IMR-90 (cell line): ENCODE measurements around the gene TAAR1. TPM values are rescaled to one million over a fixed set of nuclear protein-coding genes. Genes with fewer than 3 reads are reported as not detected.

Experiments
- ATAC-seq: fragments of 200-7000 bp; cut with Tn5 transposase; 2 replicates; pipeline ENCODE4 v1.9.1; 2020; ENCODE audit warnings: low read depth, mild to moderate bottlenecking, moderate library complexity
- BruUV-seq: library from RNA; stranded (reverse); fragments of 400-500 nt; replicated peaks from 2 replicates; lab custom pipeline; 2021; lab: Mats Ljungman, UMichigan
- CTCF ChIA-PET: fragments of 300-600 bp; formaldehyde crosslinking; extraction: SDS; loops from one replicate; lab custom pipeline; 2021; ENCODE audit warnings: antibody characterized with exemption; lab: Yijun Ruan, JAX
- POLR2A ChIA-PET: fragments of 300-600 bp; sonication (Branson Sonifier 250); formaldehyde crosslinking; loops from one replicate; lab custom pipeline; 2022; ENCODE audit warnings: antibody characterized with exemption; ENCODE audit not compliant: unreplicated experiment; lab: Charles Lee
- DNase-seq: peaks from one replicate; pipeline ENCODE4 v3.0.0; 2013
- H2AFZ ChIP-seq: replicated peaks from 2 replicates; pipeline ENCODE3; 2013; ENCODE audit warnings: low read length, mild to moderate bottlenecking; ENCODE audit not compliant: poor library complexity
- H2AK5ac ChIP-seq: 2 replicates; pipeline ENCODE4 v1.6.1; 2013; ENCODE audit warnings: low read depth, low read length, inconsistent platforms
- H2AK9ac ChIP-seq: replicated peaks from 2 replicates; pipeline ENCODE3; 2013; ENCODE audit warnings: mild to moderate bottlenecking, low read depth, low read length, moderate library complexity; ENCODE audit not compliant: poor library complexity
- H2BK120ac ChIP-seq: 2 replicates; pipeline ENCODE4 v1.6.1; 2013; ENCODE audit warnings: low read depth, low read length, inconsistent platforms
- H2BK15ac ChIP-seq: 3 replicates; pipeline ENCODE4 v1.6.1; 2013; ENCODE audit warnings: low read depth, low read length, inconsistent platforms
- H2BK20ac ChIP-seq: 2 replicates; pipeline ENCODE4 v1.6.1; 2013; ENCODE audit warnings: low read depth, mild to moderate bottlenecking, inconsistent platforms, low read length, moderate library complexity
- H2BK5ac ChIP-seq: 2 replicates; pipeline ENCODE4 v1.6.1; 2013; ENCODE audit warnings: mild to moderate bottlenecking, low read depth, low read length, inconsistent platforms; ENCODE audit not compliant: poor library complexity, severe bottlenecking
- H3K14ac ChIP-seq: replicated peaks from 2 replicates; pipeline ENCODE4 v1.6.1; 2013; ENCODE audit warnings: low read depth, low read length, inconsistent platforms
- H3K18ac ChIP-seq: 2 replicates; pipeline ENCODE4 v1.6.1; 2013; ENCODE audit warnings: low read depth, low read length, control low read depth
- H3K23ac ChIP-seq: 2 replicates; pipeline ENCODE4 v1.6.1; 2013; ENCODE audit warnings: low read depth, low read length, inconsistent platforms
- H3K27ac ChIP-seq: 2 replicates; pipeline ENCODE4 v1.5.1; 2013; ENCODE audit warnings: mild to moderate bottlenecking, control low read depth, low read length; ENCODE audit not compliant: insufficient read depth
- H3K27me3 ChIP-seq: 2 replicates; pipeline ENCODE4 v1.6.1; 2013; ENCODE audit warnings: low read length; ENCODE audit not compliant: control insufficient read depth, insufficient read depth
- H3K36me3 ChIP-seq: 2 replicates; pipeline ENCODE4 v1.6.1; 2013; ENCODE audit warnings: low read length, mixed read lengths; ENCODE audit not compliant: control insufficient read depth, insufficient read depth
- H3K4ac ChIP-seq: 2 replicates; pipeline ENCODE4 v1.6.1; 2013; ENCODE audit warnings: low read depth, low read length, inconsistent platforms
- H3K4me1 ChIP-seq: 2 replicates; pipeline ENCODE4 v1.6.1; 2013; ENCODE audit warnings: low read length, mixed read lengths; ENCODE audit not compliant: control insufficient read depth, insufficient read depth
- H3K4me2 ChIP-seq: 2 replicates; pipeline ENCODE4 v1.6.1; 2013; ENCODE audit warnings: low read depth, mild to moderate bottlenecking, control low read depth, low read length, moderate library complexity
- H3K4me3 ChIP-seq: 2 replicates; pipeline ENCODE4 v1.5.1; 2013; ENCODE audit warnings: low read depth, mild to moderate bottlenecking, control low read depth, low read length, moderate library complexity; ENCODE audit not compliant: insufficient read depth
- H3K56ac ChIP-seq: 2 replicates; pipeline ENCODE4 v1.6.1; 2013; ENCODE audit warnings: low read length, inconsistent platforms; ENCODE audit not compliant: insufficient read depth; ENCODE audit errors: extremely low read depth
- H3K79me1 ChIP-seq, 2 experiments: 2 replicates each; pipeline ENCODE4 v1.6.1; 2013; ENCODE audit warnings: low read length in 2 of 2, inconsistent platforms in 1 of 2, low read depth in 1 of 2
- H3K9ac ChIP-seq: 2 replicates; pipeline ENCODE4 v1.6.1; 2013; ENCODE audit warnings: low read depth, low read length, control low read depth
- H3K9me1 ChIP-seq: 2 replicates; pipeline ENCODE4 v1.6.1; 2013; ENCODE audit warnings: low read length, inconsistent platforms; ENCODE audit not compliant: insufficient read depth
- H3K9me3 ChIP-seq: 2 replicates; pipeline ENCODE4 v1.6.1; 2013; ENCODE audit warnings: low read length; ENCODE audit not compliant: control insufficient read depth, insufficient read depth
- H4K20me1 ChIP-seq: 2 replicates; pipeline ENCODE4 v1.6.1; 2013; ENCODE audit warnings: low read length, inconsistent platforms; ENCODE audit not compliant: insufficient read depth
- H4K5ac ChIP-seq: 2 replicates; pipeline ENCODE4 v1.6.1; 2013; ENCODE audit warnings: mild to moderate bottlenecking, low read depth, low read length, control low read depth
- H4K8ac ChIP-seq, 2 experiments: 2 replicates each; pipeline ENCODE4 v1.6.1; 2013; ENCODE audit warnings: low read depth in 2 of 2, low read length in 2 of 2, control low read depth in 1 of 2, inconsistent platforms in 1 of 2
- H4K91ac ChIP-seq: 2 replicates; pipeline ENCODE4 v1.6.1; 2013; ENCODE audit warnings: low read depth, low read length, inconsistent platforms; ENCODE audit not compliant: insufficient read depth
- NFE2L2 ChIP-seq: fragments of 150-350 bp; IDR thresholded peaks from 2 replicates; pipeline ENCODE4 v1.6.1; 2016; ENCODE audit warnings: low read depth, mild to moderate bottlenecking, low read length
- POLR2A ChIP-seq: IDR thresholded peaks from 2 replicates; pipeline ENCODE4 v1.6.1; 2012; ENCODE audit warnings: mild to moderate bottlenecking, low read depth, low read length
- SMC3 ChIP-seq: fragments of 150-350 bp; IDR thresholded peaks from 2 replicates; pipeline ENCODE4 v1.6.1; 2016; ENCODE audit warnings: low read depth, mild to moderate bottlenecking, antibody characterized with exemption, low read length, moderate library complexity
- USF2 ChIP-seq: fragments of 150-350 bp; IDR thresholded peaks from 2 replicates; pipeline ENCODE4 v1.6.1; 2017; ENCODE audit warnings: mild to moderate bottlenecking, antibody characterized with exemption, low read length, low read depth
- whole genome bisulfite sequencing, 2 experiments: methylation state at CpG; one replicate each; pipeline versions ENCODE4 v1.1.5 to v1.1.7; 2013; ENCODE audit warnings: missing lambda C conversion rate in 2 of 2; ENCODE audit not compliant: insufficient read length in 1 of 2; ENCODE audit errors: extremely low coverage in 2 of 2; 5-methylcytosine and 5-hydroxymethylcytosine counted together
- dilution Hi-C: fragments of 300-500 bp; cut with HindIII; formaldehyde crosslinking; loops from one replicate; pipeline ENCODE4 v1.14.3; 2018; ENCODE audit warnings: low sequenced_read_pairs; ENCODE audit not compliant: unreplicated experiment
- in situ Hi-C: fragments of 300-500 bp; cut with MboI; formaldehyde crosslinking; loops from 3 replicates; pipeline ENCODE4 v1.14.3; 2019; ENCODE audit warnings: low sequenced_read_pairs, inconsistent platforms, mixed read lengths
- intact Hi-C: fragments of 100-400 bp; cut with micrococcal nuclease; formaldehyde crosslinking; loops from 2 replicates; pipeline ENCODE4 v1.10.0; 2022
- polyA plus RNA-seq, 3 experiments: library from polyadenylated mRNA; depleted of rRNA; stranded (reverse); fragments of >200 nt; gene quantifications; 2 replicates each; pipeline ENCODE4 v1.2.3, GENCODE V29; 2012; ENCODE audit warnings: low replicate concordance in 1 of 3
- total RNA-seq: library from RNA; depleted of rRNA; stranded (reverse); fragments of >200 nt; gene quantifications from 2 replicates; pipeline ENCODE4 v1.2.3, GENCODE V29; 2012

The TAAR1 gene
- total and polyA plus RNA-seq, 2 of the 4 experiments (the other 2 are of a cell fraction): not detected

- Histone ChIP-seq H3K27me3 (peaks cover 8% of the 10 kb centered on the region; the same call in 1 of the 2 replicates), H3K27ac (no peak overlapping the region), H3K4me2 (no peak overlapping the region), H3K56ac (no peak overlapping the region), H4K91ac (no peak overlapping the region), H2BK120ac (no peak overlapping the region), H3K9me1 (no peaks in the 10 kb centered on the region), H2AFZ (no peak overlapping the region), H3K18ac (no peak overlapping the region), H4K5ac (no peak overlapping the region), H2BK15ac (no peak overlapping the region), H4K8ac (no peak overlapping the region), H2BK20ac (no peak overlapping the region), H2AK9ac (no peak overlapping the region), H3K36me3 (no peaks in the 10 kb centered on the region), H2BK5ac (no peak overlapping the region), H3K9me3 (peaks cover 3% of the 10 kb centered on the region; the same call in 1 of the 2 replicates), H3K14ac (no peak overlapping the region), H3K4ac (no peak overlapping the region), H4K20me1 (no peaks in the 10 kb centered on the region), H3K4me3 (no peak overlapping the region), H3K23ac (no peak overlapping the region), H3K79me1 (no peaks in the 10 kb centered on the region), H3K9ac (no peak overlapping the region), H2AK5ac (no peak overlapping the region), H3K4me1 (peaks cover 2% of the 10 kb centered on the region)
- no TSS peak for BruUV-seq
- DNase-seq (no peak), ATAC-seq (no peak)
- intact Hi-C loops (no loop called here), dilution Hi-C loops (no loop called here), in situ Hi-C loops (loop anchor here (25.0 kb wide), 1 partner anchor 96 kb away; the partner anchor contains the start of gene VNN2)
- TF ChIP-seq USF2: no peak
- TF ChIP-seq POLR2A: no peak
- no peak for TF ChIP-seq SMC3
- TF ChIP-seq NFE2L2: 0 out of 2 replicates have a peak, but pooled peaks have one; percentile 22
- ChIA-PET POLR2A (no interaction called here), CTCF (interaction anchor here (1.2 kb wide), 1 partner anchor 101 kb away, joined by 3 read pairs; no protein-coding TSS in a partner anchor)
- 100% methylated on average over 1 of the region's 4 CpGs; no CpG with 5 or more reads in 1 of the 2 experiments for WGBS, 2 experiments
Observed at GRCh38 chr6:132666118-132666517, 7.1 kb upstream of the TAAR1 start.
